ENCODE measurements around the gene PACRG.
A peak's percentile ranks its signal among the peaks of the same experiment; 100 is the strongest.

Gene PACRG

DNA sequence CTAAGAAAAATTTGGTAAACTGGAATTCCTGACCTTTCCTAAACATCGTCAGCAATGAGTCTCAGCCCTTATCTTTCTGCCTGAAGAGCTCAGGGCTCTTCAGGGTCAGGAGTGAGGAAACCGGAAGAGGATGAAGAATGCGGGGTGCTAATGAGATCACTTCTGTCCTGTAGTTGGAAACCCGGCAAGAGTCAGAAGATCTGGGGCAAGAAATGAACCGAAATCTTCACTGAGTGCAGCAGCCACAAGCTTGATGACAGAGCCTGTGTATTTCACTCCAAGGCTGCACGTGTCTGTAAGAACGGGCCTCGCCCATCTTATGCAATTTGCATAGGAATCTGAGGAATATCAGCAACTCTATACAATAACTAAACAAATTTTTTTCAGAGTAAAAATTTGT is 626.3 kb downstream of the PACRG start:
- DNase-seq (ENCODE audit: low read depth) = peak; percentile 81

DNA sequence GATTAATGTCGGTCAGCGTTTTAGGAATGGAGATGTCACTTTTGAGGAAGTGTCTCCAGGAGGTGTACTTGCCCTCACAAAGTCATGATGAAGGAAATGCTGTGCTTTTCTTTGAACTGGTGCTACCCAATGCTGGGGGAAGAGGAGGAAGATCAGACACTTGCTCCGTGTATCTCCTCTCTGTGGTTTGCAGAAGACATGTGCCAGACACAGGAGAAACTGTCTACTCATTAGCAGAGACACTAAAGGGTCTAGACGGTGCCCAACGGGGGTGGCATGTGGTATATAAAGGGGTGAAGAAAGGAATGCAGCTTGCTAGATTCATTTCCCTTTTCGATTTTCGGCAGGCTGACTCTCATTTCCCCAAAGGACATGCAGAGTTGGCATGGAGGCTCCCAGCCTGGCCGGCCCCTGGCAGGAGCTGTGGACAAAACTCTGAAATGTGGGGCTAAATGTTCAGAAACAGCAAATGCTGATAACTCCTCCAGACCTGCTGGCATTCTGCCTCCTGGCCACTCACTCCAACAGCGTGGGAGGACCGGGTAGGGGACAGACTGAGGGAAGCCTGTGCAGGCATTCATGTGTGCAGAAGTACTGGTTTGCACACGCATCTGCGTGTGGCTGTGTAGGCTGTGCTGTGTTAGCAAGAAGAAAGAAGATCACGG is 627.1 kb downstream of the PACRG start:
- peak; percentile 32 for DNase-seq (ENCODE audit: low read depth)

DNA sequence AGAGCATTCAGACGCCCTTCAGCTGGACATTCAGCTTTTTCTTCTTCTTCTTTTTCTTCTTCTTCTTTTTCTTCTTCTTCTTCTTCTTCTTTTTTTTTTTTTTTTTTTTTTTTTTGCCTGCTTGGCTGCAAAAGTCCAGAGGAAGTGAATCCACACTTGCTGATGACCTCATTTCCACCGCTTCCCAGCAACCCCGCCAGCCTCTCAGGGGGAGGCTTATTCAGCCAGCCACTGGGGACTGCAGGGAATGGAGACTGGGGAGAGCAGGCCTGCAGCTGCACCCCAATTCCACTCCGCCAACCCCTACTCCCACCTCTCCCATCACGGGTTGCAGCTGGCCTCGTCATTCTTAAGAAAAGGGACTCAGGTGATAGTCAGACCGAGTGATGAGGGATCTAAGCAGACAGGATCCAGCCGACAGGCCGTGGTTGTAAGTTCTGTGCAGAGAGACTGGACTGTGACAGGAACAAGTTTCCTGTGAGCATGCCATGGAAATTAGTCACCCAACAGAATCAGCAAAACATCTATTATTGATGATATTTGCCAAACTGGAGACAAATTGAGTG is 627.7 kb downstream of the PACRG start:
- DNase-seq (ENCODE audit: low read depth) = peak; percentile 80

DNA sequence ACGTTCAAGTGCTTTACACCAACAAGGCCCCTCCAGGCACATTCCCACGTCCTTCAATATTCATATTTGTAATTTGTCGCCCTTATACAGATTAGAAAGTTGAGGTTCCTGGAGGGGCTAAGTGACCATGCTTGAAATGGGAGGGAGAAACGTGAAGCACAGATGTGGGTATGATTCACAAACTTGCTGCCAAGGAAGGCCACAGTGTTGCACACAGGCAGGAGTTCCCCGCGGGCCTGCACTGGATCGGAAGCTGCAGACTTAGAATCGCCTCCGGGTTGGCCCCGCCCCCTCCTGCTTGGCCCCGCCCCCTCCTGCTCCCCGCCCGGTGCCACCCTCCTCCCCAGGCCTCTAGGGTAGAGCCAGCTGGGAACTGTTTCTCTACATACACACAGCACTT is 628.5 kb downstream of the PACRG start:
- peak; percentile 88 for DNase-seq (ENCODE audit: low read depth)

DNA sequence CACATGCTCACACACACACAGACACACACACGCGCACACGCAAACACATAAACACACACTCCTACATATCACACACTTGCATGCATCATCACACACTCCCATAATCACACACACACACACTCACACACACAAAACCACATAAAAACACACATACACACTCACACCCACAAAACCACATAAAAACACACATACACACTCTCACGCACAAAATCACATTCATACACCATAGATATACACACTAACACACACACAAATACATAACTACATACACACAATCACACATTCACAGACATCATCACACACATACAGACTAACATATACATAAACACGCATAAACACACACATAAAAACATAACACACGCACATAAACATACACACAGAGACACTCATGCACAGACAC is 629.0 kb downstream of the PACRG start:
- no peak for DNase-seq (ENCODE audit: low read depth)

DNA sequence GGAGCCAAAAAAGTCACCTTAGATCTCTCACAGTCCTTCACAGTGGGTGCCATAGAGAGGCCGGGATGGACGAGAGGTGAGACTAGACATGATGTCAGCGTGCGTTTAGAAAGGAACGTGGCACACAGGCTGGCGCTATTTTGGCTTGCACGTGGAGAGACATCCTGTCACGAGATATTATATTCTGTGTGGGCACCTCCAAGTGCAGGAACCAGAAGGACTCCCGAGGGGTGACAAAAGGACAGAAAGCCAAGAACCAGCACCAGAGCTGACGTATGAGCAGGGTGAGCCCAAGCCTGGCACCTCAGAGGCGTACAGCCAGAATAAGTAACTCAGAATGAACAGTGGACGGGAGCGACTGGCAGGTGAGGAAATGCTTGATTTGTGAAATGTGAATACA is 636.9 kb downstream of the PACRG start:
- no peak for DNase-seq (ENCODE audit: low read depth)
